Measurements from ENCODE around the gene CELA3B.
"Not testable (repeated sequence)": the region's sequence is repeated elsewhere in the genome, so short reads cannot be mapped to it uniquely, and the experiment has no call there.

CELA3B gene

DNA sequence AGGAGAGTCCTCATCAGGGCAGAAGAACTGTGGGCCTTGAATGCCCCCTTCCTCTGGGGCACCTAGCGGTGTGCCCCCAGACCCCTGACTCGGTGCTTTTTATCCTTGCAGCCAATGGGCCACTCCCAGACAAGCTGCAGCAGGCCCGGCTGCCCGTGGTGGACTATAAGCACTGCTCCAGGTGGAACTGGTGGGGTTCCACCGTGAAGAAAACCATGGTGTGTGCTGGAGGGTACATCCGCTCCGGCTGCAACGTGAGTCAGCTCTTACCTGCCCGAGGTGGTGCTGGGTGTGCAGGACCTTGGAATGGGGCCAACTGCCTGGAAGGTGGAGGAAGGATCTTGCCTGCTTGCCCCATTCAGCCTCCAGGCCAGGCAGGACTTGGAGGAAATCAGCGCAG, 30.4 kb downstream of the CELA3B start:
- DNase-seq (ENCODE audit: low spot score): not testable (repeated sequence)

GRCh38 chr1:22009566-22009965, 32.7 kb downstream of the CELA3B start:
- DNase-seq (ENCODE audit: low spot score): not testable (repeated sequence)

GRCh38 chr1:22012752-22013151, 35.9 kb downstream of the CELA3B start:
- DNase-seq (ENCODE audit: low spot score): not testable (repeated sequence)

DNA sequence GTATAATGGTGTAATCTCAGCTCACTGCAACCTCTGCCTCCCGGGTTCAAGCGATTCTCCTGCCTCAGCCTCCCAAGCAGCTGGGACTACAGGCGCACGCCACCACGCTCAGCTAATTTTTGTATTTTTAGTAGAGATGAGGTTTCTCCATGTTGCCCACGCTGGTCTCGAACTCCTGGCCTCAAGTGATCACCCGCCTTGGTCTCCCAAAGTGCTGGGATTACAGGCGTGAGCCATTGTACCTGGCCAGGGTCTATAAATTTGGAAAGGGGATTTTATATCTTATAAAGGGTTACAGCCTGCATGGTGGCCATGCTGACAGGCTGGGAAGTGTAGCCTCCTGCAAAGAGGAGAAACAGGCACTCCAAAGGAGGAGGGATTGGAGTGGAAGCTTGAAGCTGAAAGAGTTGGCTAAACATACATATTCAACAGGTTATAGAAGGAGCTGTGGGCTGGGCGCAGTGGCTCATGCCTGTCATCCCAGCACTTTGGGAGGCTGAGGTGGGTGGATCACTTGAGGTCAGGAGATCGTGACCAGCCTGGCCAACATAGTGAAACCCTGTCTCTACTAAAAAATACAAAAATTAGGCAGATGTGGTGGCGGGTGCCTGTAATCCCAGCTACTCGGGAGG, 37.9 kb downstream of the CELA3B start:
- not testable (repeated sequence) for DNase-seq (ENCODE audit: low spot score)

DNA sequence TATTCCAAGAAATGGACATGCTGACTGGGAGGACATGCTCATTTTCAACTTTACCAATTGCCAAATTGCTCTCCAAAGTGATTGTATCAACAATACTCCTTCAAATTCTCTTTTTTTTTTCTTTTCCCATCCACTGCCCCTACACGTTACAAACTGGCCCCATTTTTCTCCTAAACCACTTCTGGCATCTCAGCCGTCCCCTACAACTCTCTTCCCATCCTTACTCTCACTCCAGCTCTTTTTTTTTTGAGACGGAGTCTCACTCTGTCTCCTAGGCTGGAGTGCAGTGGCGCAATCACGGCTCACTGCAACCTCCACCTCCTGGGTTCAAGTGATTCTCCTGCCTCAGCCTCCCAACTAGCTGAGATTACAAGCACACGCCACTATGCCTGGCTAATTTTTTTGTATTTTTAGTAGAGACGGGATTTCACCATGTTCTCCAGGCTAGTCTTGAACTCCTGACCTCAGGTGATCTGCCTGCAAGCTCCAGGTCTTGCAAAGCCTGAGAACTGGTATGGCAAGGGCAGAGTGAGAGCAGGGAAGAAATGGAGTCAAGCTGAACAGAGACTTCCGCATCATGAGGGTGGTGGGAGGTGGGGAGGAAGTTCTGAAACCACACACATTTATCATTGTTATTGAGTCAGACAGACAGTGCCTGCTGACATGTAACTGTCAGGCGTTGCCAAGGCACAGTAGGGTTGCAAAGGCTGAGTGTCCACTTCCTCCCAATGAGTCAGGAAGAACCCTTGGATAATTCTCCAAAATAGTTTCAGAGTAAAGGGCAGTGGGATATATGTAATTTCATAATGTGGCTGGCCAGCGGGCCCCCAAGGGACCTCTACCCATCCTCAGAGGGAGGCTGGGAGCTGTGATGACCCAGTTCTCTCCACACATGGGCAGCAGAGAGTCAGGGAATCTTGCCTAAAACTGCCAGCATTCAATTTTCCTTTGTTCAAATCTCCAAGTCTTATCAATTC, 42.0 kb downstream of the CELA3B start:
- DNase-seq (ENCODE audit: low spot score): no peak

GRCh38 chr1:22021061-22021460, 44.2 kb downstream of the CELA3B start:
- DNase-seq (ENCODE audit: low spot score): no peak

GRCh38 chr1:22024485-22025367, 47.9 kb downstream of the CELA3B start:
- peak; percentile 72 for DNase-seq (ENCODE audit: low spot score)

GRCh38 chr1:22025368-22026155, 48.7 kb downstream of the CELA3B start:
- DNase-seq (ENCODE audit: low spot score): peak; percentile 88

DNA sequence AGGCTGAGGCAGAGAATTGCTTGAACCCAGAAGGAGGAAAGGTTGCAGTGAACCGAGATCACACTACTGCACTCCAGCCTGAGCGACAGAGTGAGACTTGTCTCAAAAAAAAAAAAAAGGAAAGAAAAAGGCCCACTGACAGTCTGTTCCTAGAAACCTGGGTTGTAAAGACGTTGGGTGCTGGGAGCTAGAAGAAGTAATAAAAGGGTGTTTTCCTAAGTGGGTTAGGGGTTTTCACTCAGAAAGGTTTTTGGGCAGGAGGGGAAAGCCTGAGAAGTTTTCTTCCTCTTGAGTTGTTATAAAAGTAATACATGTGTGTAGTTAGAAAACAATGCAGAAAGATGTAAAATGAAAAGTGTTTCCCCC, 50.1 kb downstream of the CELA3B start:
- DNase-seq (ENCODE audit: low spot score): no peak

- no peak for DNase-seq (ENCODE audit: low spot score)
Observed at GRCh38 chr1:22030057-22030456, 53.2 kb downstream of the CELA3B start.

DNA sequence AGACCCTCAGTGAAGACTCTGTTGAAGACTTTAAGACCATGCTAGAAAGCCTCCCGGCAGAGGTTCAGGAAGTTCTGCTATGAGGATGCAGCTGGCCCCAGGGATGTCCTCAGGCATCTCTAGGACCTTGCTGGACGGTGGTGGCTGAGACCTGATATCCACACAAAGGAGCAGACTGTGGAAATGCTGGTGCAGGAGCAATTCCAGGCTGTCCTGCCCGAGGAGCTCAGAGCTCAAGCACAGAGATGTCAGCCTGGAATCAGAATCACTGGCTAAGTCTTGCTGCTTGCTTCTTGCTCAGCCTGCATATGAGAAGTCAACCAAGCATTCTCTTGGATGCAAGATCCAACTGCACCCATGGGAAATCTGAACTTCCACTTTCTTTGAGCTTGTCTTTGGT, 53.7 kb downstream of the CELA3B start:
- no peak for DNase-seq (ENCODE audit: low spot score)

GRCh38 chr1:22031214-22031962, 54.6 kb downstream of the CELA3B start:
- no peak for DNase-seq (ENCODE audit: low spot score)

DNA sequence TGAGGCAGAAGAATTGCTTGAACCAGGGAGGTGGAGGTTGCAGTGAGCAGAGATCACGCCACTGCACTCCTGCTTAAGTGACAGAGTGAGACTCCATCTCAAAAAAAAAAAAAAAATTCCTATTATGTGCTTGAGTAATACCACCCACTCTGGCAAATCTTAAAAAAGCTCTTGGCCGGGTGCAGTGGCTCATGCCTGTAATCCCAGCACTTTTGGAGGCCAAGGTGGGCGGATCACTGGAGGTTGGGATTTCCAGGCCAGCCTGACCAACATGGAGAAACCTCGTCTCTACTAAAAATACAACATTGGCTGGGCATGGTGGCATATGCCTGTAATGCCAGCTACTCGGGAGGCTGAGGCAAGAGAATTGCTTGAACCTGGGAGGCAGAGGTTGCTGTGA, 58.0 kb downstream of the CELA3B start:
- not testable (repeated sequence) for DNase-seq (ENCODE audit: low spot score)

DNA sequence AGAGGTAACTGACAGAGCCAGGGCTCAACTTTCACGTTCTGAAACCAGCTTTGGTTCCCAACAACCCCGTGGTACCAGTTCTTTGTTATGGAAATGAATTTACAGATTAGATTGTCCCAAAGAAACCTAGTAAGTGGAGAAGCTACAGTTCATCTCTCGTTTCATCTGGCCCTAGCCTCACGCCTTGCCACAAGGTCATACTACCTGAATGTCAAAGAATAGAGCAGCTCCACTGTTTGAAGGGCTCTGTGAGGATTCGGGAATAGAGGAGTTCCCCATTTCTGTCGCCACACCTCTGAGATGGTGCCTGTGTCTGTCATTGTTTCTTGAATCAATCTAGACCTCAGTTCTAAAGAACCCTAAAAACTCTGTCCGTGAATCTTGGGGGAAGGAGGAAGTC, 60.7 kb downstream of the CELA3B start:
- DNase-seq (ENCODE audit: low spot score): no peak

DNA sequence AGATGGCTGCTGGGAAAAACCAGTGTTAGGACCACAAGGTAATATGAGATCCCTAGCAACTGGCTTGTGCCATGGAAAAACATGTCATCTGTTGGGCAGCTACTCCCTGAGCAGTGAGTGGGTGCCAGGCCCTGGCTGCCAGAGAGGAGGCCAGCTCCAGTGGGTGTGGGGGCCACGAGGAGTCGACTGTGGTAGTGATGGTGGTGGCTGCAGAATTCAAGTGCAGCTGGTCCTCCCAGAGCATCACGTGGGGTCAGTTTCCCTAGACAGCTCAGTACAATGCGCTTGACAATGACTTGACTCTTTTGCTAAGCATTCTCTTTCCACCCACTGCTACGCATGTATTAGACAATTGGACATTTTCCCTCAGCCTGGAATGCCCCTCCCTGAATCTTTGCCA, 61.2 kb downstream of the CELA3B start:
- no peak for DNase-seq (ENCODE audit: low spot score)
